Caco-2 (cell line): ENCODE data around the gene ZNF414. TPM values are rescaled to one million over a fixed set of nuclear protein-coding genes. Genes with fewer than 3 reads are reported as not detected.

Experiments used
- BruUV-seq: library from RNA; stranded (reverse); fragments of 400-500 nt; replicated peaks from 2 replicates; lab custom pipeline; 2021; lab: Mats Ljungman, UMichigan
- CTCF ChIA-PET: fragments of 300-600 bp; sonication (Branson Sonifier 250); formaldehyde crosslinking; loops from one replicate; lab custom pipeline; 2022; ENCODE audit warnings: antibody characterized with exemption; lab: Charles Lee
- POLR2A ChIA-PET: fragments of 300-600 bp; sonication (Branson Sonifier 250); formaldehyde crosslinking; loops from one replicate; lab custom pipeline; 2022; ENCODE audit warnings: antibody characterized with exemption; lab: Charles Lee
- DNase-seq, 2 experiments: peaks; one replicate each; pipeline versions ENCODE4 v3.0.0 to v3.0.0-alpha.2; 2020 to 2022
- H3K27me3 ChIP-seq: replicated peaks from 2 replicates; pipeline ENCODE4 v1.6.0; 2011; ENCODE audit warnings: low read length; ENCODE audit not compliant: control insufficient read depth, insufficient read depth
- H3K36me3 ChIP-seq: 2 replicates; pipeline ENCODE4 v1.5.1; 2011; ENCODE audit warnings: low read length; ENCODE audit not compliant: control insufficient read depth, insufficient read depth
- H3K4me1 ChIP-seq: fragments of 250-450 bp; sonication (Bioruptor Pico); 2 replicates; pipeline ENCODE4 v1.5.1; 2020; ENCODE audit warnings: mild to moderate bottlenecking
- H3K4me3 ChIP-seq: 2 replicates; pipeline ENCODE4 v1.5.1; 2011; ENCODE audit warnings: low read depth, mild to moderate bottlenecking, control low read depth, low read length
- H3K9me3 ChIP-seq: fragments of 250-450 bp; sonication (Bioruptor Pico); 2 replicates; pipeline ENCODE4 v1.5.1; 2020; ENCODE audit warnings: mild to moderate bottlenecking, moderate library complexity
- H3K27ac Mint-ChIP-seq: one replicate; pipeline ENCODE4 v1.8.0; 2022; ENCODE audit warnings: mixed read lengths; ENCODE audit not compliant: unreplicated experiment
- H3K27me3 Mint-ChIP-seq: one replicate; pipeline ENCODE4 v1.8.0; 2022; ENCODE audit warnings: mixed read lengths; ENCODE audit not compliant: insufficient read depth, unreplicated experiment
- H3K36me3 Mint-ChIP-seq: one replicate; pipeline ENCODE4 v1.8.0; 2022; ENCODE audit warnings: mild to moderate bottlenecking, mixed read lengths; ENCODE audit not compliant: insufficient read depth, unreplicated experiment
- H3K4me1 Mint-ChIP-seq: one replicate; pipeline ENCODE4 v1.8.0; 2022; ENCODE audit warnings: low read depth, mixed read lengths; ENCODE audit not compliant: unreplicated experiment
- H3K4me3 Mint-ChIP-seq: one replicate; pipeline ENCODE4 v1.8.0; 2022; ENCODE audit warnings: mild to moderate bottlenecking, moderate library complexity, mixed read lengths; ENCODE audit not compliant: unreplicated experiment
- H3K9me3 Mint-ChIP-seq: one replicate; pipeline ENCODE4 v1.8.0; 2022; ENCODE audit warnings: mixed read lengths; ENCODE audit not compliant: unreplicated experiment
- CTCF ChIP-seq, 2 experiments: fragments of 200-600 bp in 1 of 2; IDR thresholded peaks; 1 replicate in 1 of 2; 2 replicates in 1 of 2; pipeline versions ENCODE4 v1.5.1 to v1.8.0; 2011 to 2022; ENCODE audit warnings: antibody characterized with exemption in 1 of 2, control low read depth in 1 of 2, inconsistent platforms in 1 of 2, low read depth in 1 of 2, low read length in 1 of 2, mild to moderate bottlenecking in 1 of 2, moderate library complexity in 1 of 2; ENCODE audit not compliant: insufficient read depth in 1 of 2, severe bottlenecking in 1 of 2, unreplicated experiment in 1 of 2
- intact Hi-C: fragments of 100-400 bp; cut with micrococcal nuclease; formaldehyde crosslinking; loops from one replicate; pipeline ENCODE4 v1.10.0; 2022; ENCODE audit not compliant: unreplicated experiment
- total RNA-seq: library from RNA; stranded (reverse); gene quantifications from 2 replicates; pipeline ENCODE4 v1.2.3, GENCODE V29; 2022

Gene ZNF414
- total RNA-seq, 1 experiment from 2014 or later, result 25.0 TPM

DNA sequence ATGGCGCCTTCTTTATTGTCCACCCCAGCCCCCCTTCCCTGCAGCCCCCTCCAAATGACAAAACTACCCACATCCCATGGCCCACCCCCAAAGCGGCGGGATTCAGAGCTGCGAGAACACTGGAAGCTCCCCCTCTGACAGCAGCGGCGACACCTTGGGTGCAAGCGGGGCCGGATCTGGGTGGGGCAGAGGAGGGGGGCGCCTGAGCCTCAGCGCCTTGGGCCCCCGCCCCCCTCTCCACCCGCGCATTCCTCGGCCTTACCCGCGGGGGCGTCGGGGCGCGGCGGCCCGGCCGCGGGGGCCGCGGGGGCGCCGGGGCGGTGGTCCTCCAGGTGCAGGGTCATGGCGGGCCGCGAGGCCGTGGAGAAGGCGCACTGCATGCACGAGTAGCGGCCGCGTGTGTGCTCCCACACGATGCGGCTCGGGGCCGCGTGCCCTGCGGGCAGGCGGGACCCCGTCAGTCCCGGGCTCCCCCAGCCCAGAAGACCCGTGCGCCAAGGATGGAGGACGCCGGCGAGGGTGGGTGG lies 3.3 kb downstream of the ZNF414 start:
- H3K4me1 Mint-ChIP-seq, result no peaks in the 10 kb centered on the region
- H3K27me3 Mint-ChIP-seq, result no peaks in the 10 kb centered on the region
- no peaks in the 10 kb centered on the region for H3K9me3 ChIP-seq
- H3K4me3 Mint-ChIP-seq, result no peak overlapping the region
- peaks cover 12% of the 10 kb centered on the region; the same call in 1 of the 2 replicates for H3K4me1 ChIP-seq
- BruUV-seq, result no TSS peak
- H3K27me3 ChIP-seq, result no peaks in the 10 kb centered on the region
- intact Hi-C loops, result no loop called here
- no peak for TF ChIP-seq CTCF (IDR thresholded peaks at IDR 0.05; ENCODE audit: insufficient read depth in 1 of 2, low read depth in 1 of 2, low read length in 1 of 2, severe bottlenecking in 1 of 2, unreplicated experiment in 1 of 2)
- H3K9me3 Mint-ChIP-seq, result no peaks in the 10 kb centered on the region
- ChIA-PET POLR2A (no interaction called here), CTCF (interaction anchor here (0.6 kb wide), 1 partner anchor 63 kb away, joined by 6 read pairs; no protein-coding TSS in a partner anchor)
- H3K4me3 ChIP-seq, result no peak overlapping the region
- peaks cover 27% of the 10 kb centered on the region for H3K36me3 Mint-ChIP-seq
- peaks cover 2% of the 10 kb centered on the region for H3K36me3 ChIP-seq
- no peak overlapping the region for H3K27ac Mint-ChIP-seq
- no peak for DNase-seq

GRCh38 chr19:8506402-8506957 lies 7.5 kb downstream of the ZNF414 start:
- Histone ChIP-seq H3K36me3 (no peaks in the 10 kb centered on the region), H3K27me3 (no peaks in the 10 kb centered on the region), H3K9me3 (no peaks in the 10 kb centered on the region), H3K4me3 (peak overlapping the region; percentile 67), H3K4me1 (0 out of 2 replicates have a peak, but pooled peaks cover 3% of the 10 kb centered on the region)
- peaks cover 28% of the 10 kb centered on the region for H3K36me3 Mint-ChIP-seq
- no peak for DNase-seq
- peak overlapping the region; percentile 82 for H3K27ac Mint-ChIP-seq
- no TSS peak for BruUV-seq
- POLR2A ChIA-PET, result interaction anchor here (1.4 kb wide), 1 partner anchor 93 kb away, joined by 5 read pairs; the partner anchor contains the start of gene MARCHF2
- no peaks in the 10 kb centered on the region for H3K27me3 Mint-ChIP-seq
- intact Hi-C loops, result loop anchor here (1.0 to 5.0 kb wide), 2 partner anchors 94 to 152 kb away; partner anchors contain the start of gene MARCHF2
- H3K4me1 Mint-ChIP-seq, result no peaks in the 10 kb centered on the region
- H3K4me3 Mint-ChIP-seq, result peak overlapping the region; percentile 91
- no peaks in the 10 kb centered on the region for H3K9me3 Mint-ChIP-seq
- TF ChIP-seq CTCF (IDR thresholded peaks at IDR 0.05; ENCODE audit: insufficient read depth in 1 of 2, low read depth in 1 of 2, low read length in 1 of 2, severe bottlenecking in 1 of 2, unreplicated experiment in 1 of 2), result peak in 1 of 2 experiments; percentile 5
- CTCF ChIA-PET, result interaction anchor here (1.0 to 2.1 kb wide), 4 partner anchors 12 to 153 kb away, joined by 3 to 19 read pairs (median 5); partner anchors contain the start of gene MARCHF2

DNA sequence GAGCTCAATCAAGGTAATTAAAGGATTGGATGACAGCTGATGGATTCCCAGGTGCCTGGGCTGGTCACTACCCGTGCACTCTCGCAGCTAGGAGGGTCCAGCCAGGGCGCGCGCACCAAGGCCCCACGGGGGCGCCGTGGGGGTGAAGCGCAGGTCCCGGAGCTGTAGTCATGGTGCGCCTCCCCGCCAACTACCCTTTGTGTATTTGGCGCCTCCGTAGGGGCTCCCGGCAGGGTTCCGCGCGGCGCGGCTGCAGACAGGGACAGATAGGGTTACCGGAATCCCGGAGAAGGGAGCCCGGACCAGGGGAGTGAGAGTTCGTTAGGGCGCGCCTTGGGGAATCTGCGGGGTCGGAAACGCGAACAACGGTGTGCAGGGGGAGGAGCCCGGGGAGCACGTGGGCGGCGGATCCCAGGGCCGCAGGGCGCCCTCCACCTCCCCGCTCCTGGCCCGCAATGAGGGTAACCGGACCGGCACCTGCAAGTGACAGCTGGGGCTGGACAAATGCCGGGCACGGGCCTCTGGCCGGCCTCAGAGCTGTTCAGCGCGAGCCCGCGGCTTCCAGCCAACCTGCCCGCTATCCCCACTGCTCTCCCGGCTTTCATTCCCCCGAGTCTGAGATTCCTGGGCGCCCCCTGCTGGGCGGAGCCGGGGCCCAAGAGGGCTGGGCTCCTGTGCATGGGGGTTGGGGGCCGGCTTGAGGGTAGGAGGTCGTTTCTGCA lies 8.1 kb downstream of the ZNF414 start:
- H3K27ac Mint-ChIP-seq, result peak overlapping the region; percentile 82
- peak overlapping the region; percentile 91 for H3K4me3 Mint-ChIP-seq
- Histone ChIP-seq H3K9me3 (no peaks in the 10 kb centered on the region), H3K27me3 (no peaks in the 10 kb centered on the region), H3K4me3 (peak overlapping the region; percentile 67), H3K4me1 (0 out of 2 replicates have a peak, but pooled peaks cover 3% of the 10 kb centered on the region), H3K36me3 (no peaks in the 10 kb centered on the region)
- BruUV-seq, result no TSS peak
- peak; percentile 72 to 91 for TF ChIP-seq CTCF (IDR thresholded peaks at IDR 0.05; ENCODE audit: insufficient read depth in 1 of 2, low read depth in 1 of 2, low read length in 1 of 2, severe bottlenecking in 1 of 2, unreplicated experiment in 1 of 2)
- CTCF ChIA-PET, result interaction anchor here (0.6 to 2.1 kb wide), 7 partner anchors 11 to 165 kb away, joined by 3 to 19 read pairs (median 4); partner anchors contain the start of gene MARCHF2
- H3K27me3 Mint-ChIP-seq, result no peaks in the 10 kb centered on the region
- no peaks in the 10 kb centered on the region for H3K4me1 Mint-ChIP-seq
- DNase-seq, result peak; percentile 78 to 89
- peaks cover 28% of the 10 kb centered on the region for H3K36me3 Mint-ChIP-seq
- intact Hi-C loops, result loop anchor here (1.0 to 5.0 kb wide), 2 partner anchors 94 to 152 kb away; partner anchors contain the start of gene MARCHF2
- POLR2A ChIA-PET, result interaction anchor here (1.1 to 1.4 kb wide), 3 partner anchors 8 to 93 kb away, joined by 3 to 5 read pairs (median 5); partner anchors contain the start of genes HNRNPM, MARCHF2 and ZNF414
- H3K9me3 Mint-ChIP-seq, result no peaks in the 10 kb centered on the region
